Measurements from ENCODE around the gene CHRNA9.

Gene CHRNA9

GRCh38 chr4:40316333-40316781 lies 18.8 kb upstream of the CHRNA9 start:
- H3K9me3 ChIP-seq (replicated peaks in 1 of 2; ENCODE audit: control insufficient read depth in 2 of 2, insufficient read depth in 1 of 2, low read depth in 1 of 2, low read length in 2 of 2): no peaks in the 10 kb centered on the region
- H3K27me3 ChIP-seq (ENCODE audit: control insufficient read depth in 3 of 3, insufficient read depth in 3 of 3, low read depth in 1 of 3, low read length in 3 of 3): no peaks in the 10 kb centered on the region
- H2BK120ac ChIP-seq (ENCODE audit: low read depth, low read length): no peak overlapping the region
- no peak overlapping the region for H3K18ac ChIP-seq (ENCODE audit: low read length)
- H3K27ac ChIP-seq (replicated peaks; ENCODE audit: low read length): no peak overlapping the region
- no peak overlapping the region for H2BK5ac ChIP-seq (ENCODE audit: low read length)
- H4K91ac ChIP-seq (ENCODE audit: low read depth, low read length, poor library complexity): no peak overlapping the region
- no CpG with 5 or more reads among the region's 3 CpGs for WGBS, 2 donors (ENCODE audit: extremely low coverage in 2 of 2, insufficient read length in 2 of 2, insufficient replicate concordance in 1 of 2)
- H2BK15ac ChIP-seq (ENCODE audit: low read length): no peak overlapping the region
- H2AFZ ChIP-seq (ENCODE audit: low read length): peak overlapping the region; percentile 86
- no peak overlapping the region for H2AK5ac ChIP-seq (ENCODE audit: low read depth, low read length)
- no peak overlapping the region for H3K4me3 ChIP-seq (ENCODE audit: low read length in 2 of 2)
- H3K23ac ChIP-seq (ENCODE audit: low read depth, low read length, poor library complexity): no peak overlapping the region
- no peak overlapping the region for H3K4me2 ChIP-seq (ENCODE audit: insufficient read depth, low read length, poor library complexity, severe bottlenecking)
- peaks cover 2 to 31% of the 10 kb centered on the region in 2 donors for H3K4me1 ChIP-seq (ENCODE audit: control insufficient read depth in 2 of 2, insufficient read depth in 1 of 2, low read depth in 1 of 2, low read length in 2 of 2)
- no peak overlapping the region for H4K8ac ChIP-seq (ENCODE audit: low read depth, low read length)
- H3K14ac ChIP-seq (ENCODE audit: low read length): no peak overlapping the region
- no peak overlapping the region for H3K9ac ChIP-seq (ENCODE audit: low read depth, low read length, poor library complexity)
- no peaks in the 10 kb centered on the region for H3K36me3 ChIP-seq (replicated peaks in 1 of 2; ENCODE audit: control insufficient read depth in 2 of 2, insufficient read depth in 2 of 2, low read length in 2 of 2)
- no peak overlapping the region for H3K4ac ChIP-seq (ENCODE audit: low read length)
- DNase-seq (ENCODE audit: low spot score): no peak
- H3K79me1 ChIP-seq (ENCODE audit: low read depth, low read length): no peaks in the 10 kb centered on the region
- no peak overlapping the region for H2BK12ac ChIP-seq (ENCODE audit: low read length)

GRCh38 chr4:40316782-40317635 lies 18.1 kb upstream of the CHRNA9 start:
- no peak overlapping the region for H2BK12ac ChIP-seq (ENCODE audit: low read length)
- H3K14ac ChIP-seq (ENCODE audit: low read length): no peak overlapping the region
- H3K9me3 ChIP-seq (replicated peaks in 1 of 2; ENCODE audit: control insufficient read depth in 2 of 2, insufficient read depth in 1 of 2, low read depth in 1 of 2, low read length in 2 of 2): no peaks in the 10 kb centered on the region
- no peaks in the 10 kb centered on the region for H3K27me3 ChIP-seq (ENCODE audit: control insufficient read depth in 3 of 3, insufficient read depth in 3 of 3, low read depth in 1 of 3, low read length in 3 of 3)
- H3K4ac ChIP-seq (ENCODE audit: low read length): no peak overlapping the region
- no peak overlapping the region for H4K91ac ChIP-seq (ENCODE audit: low read depth, low read length, poor library complexity)
- peak overlapping the region; percentile 86 for H2AFZ ChIP-seq (ENCODE audit: low read length)
- no peak overlapping the region for H2AK5ac ChIP-seq (ENCODE audit: low read depth, low read length)
- no peak overlapping the region for H3K9ac ChIP-seq (ENCODE audit: low read depth, low read length, poor library complexity)
- no peaks in the 10 kb centered on the region for H3K79me1 ChIP-seq (ENCODE audit: low read depth, low read length)
- peak overlapping the region; percentile 71 for H3K4me2 ChIP-seq (ENCODE audit: insufficient read depth, low read length, poor library complexity, severe bottlenecking)
- H3K4me3 ChIP-seq (ENCODE audit: low read length in 2 of 2): peak overlapping the region in 1 of 2 donors; percentile 42
- H3K36me3 ChIP-seq (replicated peaks in 1 of 2; ENCODE audit: control insufficient read depth in 2 of 2, insufficient read depth in 2 of 2, low read length in 2 of 2): no peaks in the 10 kb centered on the region
- H3K23ac ChIP-seq (ENCODE audit: low read depth, low read length, poor library complexity): no peak overlapping the region
- DNase-seq (ENCODE audit: low spot score): peak; percentile 67
- no peak overlapping the region for H4K8ac ChIP-seq (ENCODE audit: low read depth, low read length)
- H2BK5ac ChIP-seq (ENCODE audit: low read length): no peak overlapping the region
- peak overlapping the region; percentile 68 for H3K18ac ChIP-seq (ENCODE audit: low read length)
- H2BK15ac ChIP-seq (ENCODE audit: low read length): no peak overlapping the region
- H3K27ac ChIP-seq (replicated peaks; ENCODE audit: low read length): no peak overlapping the region
- WGBS, 2 donors (ENCODE audit: extremely low coverage in 2 of 2, insufficient read length in 2 of 2, insufficient replicate concordance in 1 of 2): no CpG with 5 or more reads among the region's 19 CpGs
- peaks cover 6 to 34% of the 10 kb centered on the region in 2 donors for H3K4me1 ChIP-seq (ENCODE audit: control insufficient read depth in 2 of 2, insufficient read depth in 1 of 2, low read depth in 1 of 2, low read length in 2 of 2)
- no peak overlapping the region for H2BK120ac ChIP-seq (ENCODE audit: low read depth, low read length)

GRCh38 chr4:40317916-40318658 lies 17.0 kb upstream of the CHRNA9 start:
- Histone ChIP-seq H3K4ac (ENCODE audit: low read length) (no peak overlapping the region), H3K4me3 (ENCODE audit: low read length in 2 of 2) (no peak overlapping the region), H4K8ac (ENCODE audit: low read depth, low read length) (no peak overlapping the region), H3K4me2 (ENCODE audit: insufficient read depth, low read length, poor library complexity, severe bottlenecking) (no peak overlapping the region), H2BK5ac (ENCODE audit: low read length) (no peak overlapping the region), H3K36me3 (replicated peaks in 1 of 2; ENCODE audit: control insufficient read depth in 2 of 2, insufficient read depth in 2 of 2, low read length in 2 of 2) (no peaks in the 10 kb centered on the region), H2AK5ac (ENCODE audit: low read depth, low read length) (no peak overlapping the region), H3K23ac (ENCODE audit: low read depth, low read length, poor library complexity) (no peak overlapping the region), H3K18ac (ENCODE audit: low read length) (no peak overlapping the region), H2BK12ac (ENCODE audit: low read length) (no peak overlapping the region), H3K27ac (replicated peaks; ENCODE audit: low read length) (no peak overlapping the region), H2BK120ac (ENCODE audit: low read depth, low read length) (no peak overlapping the region), H2BK15ac (ENCODE audit: low read length) (no peak overlapping the region), H3K79me1 (ENCODE audit: low read depth, low read length) (no peaks in the 10 kb centered on the region), H3K9ac (ENCODE audit: low read depth, low read length, poor library complexity) (no peak overlapping the region), H3K4me1 (ENCODE audit: control insufficient read depth in 2 of 2, insufficient read depth in 1 of 2, low read depth in 1 of 2, low read length in 2 of 2) (peaks cover 8 to 40% of the 10 kb centered on the region in 2 donors), H3K14ac (ENCODE audit: low read length) (no peak overlapping the region), H2AFZ (ENCODE audit: low read length) (no peak overlapping the region), H3K9me3 (replicated peaks in 1 of 2; ENCODE audit: control insufficient read depth in 2 of 2, insufficient read depth in 1 of 2, low read depth in 1 of 2, low read length in 2 of 2) (no peaks in the 10 kb centered on the region), H3K27me3 (ENCODE audit: control insufficient read depth in 3 of 3, insufficient read depth in 3 of 3, low read depth in 1 of 3, low read length in 3 of 3) (no peaks in the 10 kb centered on the region), H4K91ac (ENCODE audit: low read depth, low read length, poor library complexity) (no peak overlapping the region)
- DNase-seq (ENCODE audit: low spot score): no peak
- no CpG with 5 or more reads among the region's 10 CpGs for WGBS, 2 donors (ENCODE audit: extremely low coverage in 2 of 2, insufficient read length in 2 of 2, insufficient replicate concordance in 1 of 2)
